Measurements from ENCODE around the gene RRAS. TPM values are rescaled to one million over a fixed set of nuclear protein-coding genes. Genes with fewer than 3 reads are reported as not detected.

RRAS gene
- polyA plus RNA-seq, 1 of the 3 experiments (the other 2 are of a cell fraction) = 141 TPM

GRCh38 chr19:49599378-49600295, 40.3 kb downstream of the RRAS start:
- Histone ChIP-seq H3K27me3 (ENCODE audit: insufficient read depth) (no peaks in the 10 kb centered on the region), H3K9me3 (no peaks in the 10 kb centered on the region), H3K9ac (no peak overlapping the region), H3K4me2 (no peak overlapping the region), H4K20me1 (ENCODE audit: insufficient read depth) (peaks cover 48% of the 10 kb centered on the region), H3K27ac (ENCODE audit: low read depth in 2 of 2, low read length in 1 of 2) (no peak overlapping the region), H2AFZ (ENCODE audit: low read depth) (no peak overlapping the region), H3K36me3 (replicated peaks in 1 of 2; ENCODE audit: control insufficient read depth in 1 of 2, insufficient read depth in 2 of 2, low read length in 1 of 2) (peaks cover 51 to 62% of the 10 kb centered on the region in 2 experiments), H3K4me3 (ENCODE audit: low read depth in 2 of 2, low read length in 1 of 2) (no peak overlapping the region), H3K4me1 (ENCODE audit: control insufficient read depth in 1 of 2, insufficient read depth in 2 of 2, low read depth in 1 of 2, low read length in 1 of 2) (no peaks in the 10 kb centered on the region), H3F3A (replicated peaks; ENCODE audit: insufficient read depth) (peaks cover 8% of the 10 kb centered on the region), H3K79me2 (ENCODE audit: insufficient read depth) (peaks cover 78% of the 10 kb centered on the region), H3K9me2 (no peaks in the 10 kb centered on the region)
- TF ChIP-seq MEF2A (IDR thresholded peaks at IDR 0.05; ENCODE audit: borderline replicate concordance, low read depth) (no peak), IRF3 (IDR thresholded peaks at IDR 0.05; ENCODE audit: low read depth, low read length) (no peak), EP300 (IDR thresholded peaks at IDR 0.05; ENCODE audit: borderline replicate concordance in 1 of 2, low read depth in 1 of 2, low read length in 1 of 2) (no peak), GABPA (IDR thresholded peaks at IDR 0.05; ENCODE audit: low read depth) (no peak), RFX5 (IDR thresholded peaks at IDR 0.05; ENCODE audit: low read length) (no peak), SMC3 (IDR thresholded peaks at IDR 0.05; ENCODE audit: low read depth, low read length) (no peak), TCF12 (IDR thresholded peaks at IDR 0.05) (no peak), POLR2AphosphoS5 (IDR thresholded peaks at IDR 0.05; ENCODE audit: low read depth, low read length) (no peak), USF2 (IDR thresholded peaks at IDR 0.05; ENCODE audit: borderline replicate concordance, low read depth, low read length) (no peak), JUND (IDR thresholded peaks at IDR 0.05) (no peak), FOXM1 (IDR thresholded peaks at IDR 0.05; ENCODE audit: low read depth) (no peak), MXI1 (IDR thresholded peaks at IDR 0.05; ENCODE audit: low read depth, low read length) (no peak), TEAD4 (IDR thresholded peaks at IDR 0.05; ENCODE audit: borderline replicate concordance, insufficient read depth) (no peak), FOXJ3 (CRISPR knock-in tag; IDR thresholded peaks at IDR 0.05) (no peak)
- TF ChIP-seq, protein P1, sequence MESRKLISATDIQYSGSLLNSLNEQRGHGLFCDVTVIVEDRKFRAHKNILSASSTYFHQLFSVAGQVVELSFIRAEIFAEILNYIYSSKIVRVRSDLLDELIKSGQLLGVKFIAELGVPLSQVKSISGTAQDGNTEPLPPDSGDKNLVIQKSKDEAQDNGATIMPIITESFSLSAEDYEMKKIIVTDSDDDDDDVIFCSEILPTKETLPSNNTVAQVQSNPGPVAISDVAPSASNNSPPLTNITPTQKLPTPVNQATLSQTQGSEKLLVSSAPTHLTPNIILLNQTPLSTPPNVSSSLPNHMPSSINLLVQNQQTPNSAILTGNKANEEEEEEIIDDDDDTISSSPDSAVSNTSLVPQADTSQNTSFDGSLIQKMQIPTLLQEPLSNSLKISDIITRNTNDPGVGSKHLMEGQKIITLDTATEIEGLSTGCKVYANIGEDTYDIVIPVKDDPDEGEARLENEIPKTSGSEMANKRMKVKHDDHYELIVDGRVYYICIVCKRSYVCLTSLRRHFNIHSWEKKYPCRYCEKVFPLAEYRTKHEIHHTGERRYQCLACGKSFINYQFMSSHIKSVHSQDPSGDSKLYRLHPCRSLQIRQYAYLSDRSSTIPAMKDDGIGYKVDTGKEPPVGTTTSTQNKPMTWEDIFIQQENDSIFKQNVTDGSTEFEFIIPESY (IDR thresholded peaks at IDR 0.05; ENCODE audit: borderline replicate concordance, low read depth) = no peak
- TF ChIP-seq, protein P2, sequence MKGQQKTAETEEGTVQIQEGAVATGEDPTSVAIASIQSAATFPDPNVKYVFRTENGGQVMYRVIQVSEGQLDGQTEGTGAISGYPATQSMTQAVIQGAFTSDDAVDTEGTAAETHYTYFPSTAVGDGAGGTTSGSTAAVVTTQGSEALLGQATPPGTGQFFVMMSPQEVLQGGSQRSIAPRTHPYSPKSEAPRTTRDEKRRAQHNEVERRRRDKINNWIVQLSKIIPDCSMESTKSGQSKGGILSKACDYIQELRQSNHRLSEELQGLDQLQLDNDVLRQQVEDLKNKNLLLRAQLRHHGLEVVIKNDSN (IDR thresholded peaks at IDR 0.05; ENCODE audit: borderline replicate concordance, low read depth) = no peak
- CTCF ChIA-PET = interaction anchor here (3.0 kb wide), 1 partner anchor 72 kb away, joined by 12 read pairs; no protein-coding TSS in a partner anchor
- no peak for DNase-seq
- 97% methylated on average over 26 of the region's 26 CpGs for WGBS (ENCODE audit: low lambda C conversion rate)
- POLR2A ChIA-PET = interaction anchor here (1.1 kb wide), 1 partner anchor 40 kb away, joined by 3 read pairs; the partner anchor contains the start of gene RRAS

Data from SK-N-SH (cell line).